Spleen (tissue), 7 donors: ENCODE data around the gene ITPK1.

Experiments used
- CTCF ChIP-seq, 11 experiments: fragments of 200-600 bp in 7 of 11; fragments of 450-650 bp in 4 of 11; sonication (generic) in 4 of 11; IDR thresholded peaks in 8 of 11; conservative IDR thresholded peaks in 3 of 11; 1 replicate in 7 of 11; 2 replicates in 4 of 11; pipeline versions ENCODE4 v1.4.0 to v1.8.0; 2016 to 2021; ENCODE audit warnings: antibody characterized with exemption in 11 of 11, inconsistent platforms in 4 of 11, mild to moderate bottlenecking in 1 of 11
- POLR2A ChIP-seq, 3 donors: fragments of 450-650 bp; IDR thresholded peaks; one replicate each; pipeline ENCODE4 v1.5.1; 2017; ENCODE audit warnings: antibody characterized with exemption in 3 of 3, mild to moderate bottlenecking in 1 of 3
- donor health status: DM: no; HTN: no; CAD: no; lungs with moderate emphysema.
- donor health status: DM: no; HTN: no; CAD: no.
- donor health status: DM: no; HTN: no; CAD: no.

GRCh38 chr14:93076755-93077154 is 39.0 kb downstream of the ITPK1 start:
- TF ChIP-seq POLR2A (IDR thresholded peaks at IDR 0.05) (no peak), CTCF (IDR thresholded peaks at IDR 0.05 in 8 of 11, conservative IDR thresholded peaks at IDR 0.05 in 3 of 11) (no peak)
